GM19372 (cell line): Measurements from ENCODE around the gene YLPM1.

Experiments
- ATAC-seq: cut with Tn5 transposase; IDR thresholded peaks from one replicate; pipeline ENCODE4 v1.9.1; 2021; ENCODE audit warnings: mild to moderate bottlenecking, low read depth, moderate library complexity; ENCODE audit not compliant: unreplicated experiment

The YLPM1 gene

DNA sequence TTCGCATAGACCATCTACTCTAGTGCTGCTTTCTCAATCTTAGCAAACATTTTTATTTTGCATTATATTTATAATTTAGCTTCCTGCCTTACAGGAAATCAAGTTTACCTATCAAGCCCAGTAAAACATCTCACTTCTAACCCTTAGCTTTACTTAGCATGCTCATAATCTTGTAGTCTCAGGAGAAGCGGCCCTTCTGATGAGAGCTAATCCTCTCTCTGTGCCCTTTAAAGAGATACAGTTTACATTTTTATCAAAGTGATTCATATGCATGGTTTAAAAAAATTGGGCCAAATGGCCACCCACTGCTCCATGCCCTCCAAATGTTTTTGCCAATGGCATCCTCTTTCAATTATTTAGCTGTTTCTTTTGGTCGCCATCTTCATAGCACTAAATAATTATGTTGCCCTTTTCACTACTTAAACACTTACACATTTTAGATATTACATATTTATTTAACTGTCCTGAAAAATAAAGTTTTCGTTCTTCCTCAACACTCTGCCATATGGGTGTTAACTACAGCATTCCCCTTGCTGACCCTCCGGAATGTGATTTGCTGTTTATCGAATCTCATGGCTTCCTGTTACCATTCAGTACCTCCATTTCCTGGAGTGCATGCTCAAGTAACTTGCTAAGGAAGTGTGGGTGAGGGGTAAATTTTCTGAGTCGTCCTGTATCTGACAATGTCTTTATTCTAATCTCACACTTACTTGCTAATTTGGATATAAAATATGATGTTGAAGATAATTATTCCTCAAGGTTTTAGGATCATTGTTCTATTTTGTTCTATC is 29.3 kb downstream of the YLPM1 start:
- ATAC-seq: no peak

DNA sequence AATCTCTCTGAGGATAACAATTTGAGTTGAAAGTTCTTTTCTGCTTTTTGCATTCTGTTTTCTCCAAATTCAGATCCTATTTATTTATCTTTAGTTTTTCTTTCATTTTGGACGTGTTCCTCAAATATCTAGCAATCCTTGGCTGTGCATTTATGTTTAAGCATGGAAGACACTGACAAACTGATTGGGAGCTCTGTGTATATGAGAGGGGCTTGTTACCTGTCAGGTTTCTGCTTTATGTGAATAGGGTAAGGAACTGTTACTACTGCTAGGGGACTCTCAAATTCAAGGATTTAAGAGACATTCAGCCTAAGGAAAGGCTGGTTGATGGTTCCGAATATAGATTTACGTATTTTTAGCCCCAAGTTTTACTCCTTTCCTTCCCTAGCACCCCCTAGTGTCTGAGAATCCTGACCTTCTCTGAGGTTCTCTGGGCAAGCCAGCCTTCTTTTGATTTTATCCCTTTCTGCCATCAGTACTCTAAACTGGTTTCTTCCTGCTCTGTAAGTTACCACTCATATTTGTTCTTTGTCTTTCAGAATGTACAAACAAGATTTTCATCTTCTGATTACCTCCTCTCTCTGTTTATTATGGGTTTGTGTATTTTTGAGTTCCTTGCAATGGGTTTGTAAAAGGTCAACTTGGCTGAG is 30.5 kb downstream of the YLPM1 start:
- ATAC-seq: no peak

DNA sequence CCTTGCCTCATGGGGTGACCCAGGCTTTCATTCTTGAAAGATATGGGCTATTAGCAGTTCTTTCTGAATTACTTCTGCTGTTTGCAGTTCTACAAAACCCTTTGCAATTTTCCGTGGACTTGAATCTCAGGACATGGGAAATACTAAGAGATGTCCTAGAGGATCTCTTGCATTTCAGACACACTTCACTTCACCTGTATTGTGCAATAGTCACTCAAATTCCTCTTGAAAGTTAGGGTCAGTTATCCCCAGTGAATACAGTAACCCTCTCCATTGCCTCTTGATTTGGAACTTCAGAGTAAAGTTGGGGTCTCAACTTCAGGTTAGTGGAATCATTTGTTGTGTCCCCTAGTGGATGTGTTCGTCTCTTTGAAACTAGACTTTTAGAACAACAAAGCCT is 31.8 kb downstream of the YLPM1 start:
- ATAC-seq: no peak

DNA sequence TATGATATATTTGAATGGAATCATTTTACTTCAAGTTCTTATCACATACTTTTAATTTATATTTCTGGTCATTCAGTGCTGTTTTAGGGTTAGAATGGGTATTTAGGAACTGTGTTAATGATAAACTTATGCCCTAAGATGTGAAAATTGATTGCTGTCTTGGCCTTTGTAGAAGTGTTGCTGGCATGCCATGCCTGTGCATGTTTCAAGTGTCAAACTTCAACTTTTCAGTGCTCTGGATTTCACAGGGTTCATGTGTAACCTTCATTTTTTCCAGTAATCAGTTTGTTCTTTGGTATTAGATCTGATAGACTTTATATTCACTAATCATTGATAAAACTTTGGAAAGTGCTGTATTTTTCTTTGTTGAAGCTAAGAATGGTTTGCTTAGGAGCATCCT is 36.6 kb downstream of the YLPM1 start:
- no peak for ATAC-seq

DNA sequence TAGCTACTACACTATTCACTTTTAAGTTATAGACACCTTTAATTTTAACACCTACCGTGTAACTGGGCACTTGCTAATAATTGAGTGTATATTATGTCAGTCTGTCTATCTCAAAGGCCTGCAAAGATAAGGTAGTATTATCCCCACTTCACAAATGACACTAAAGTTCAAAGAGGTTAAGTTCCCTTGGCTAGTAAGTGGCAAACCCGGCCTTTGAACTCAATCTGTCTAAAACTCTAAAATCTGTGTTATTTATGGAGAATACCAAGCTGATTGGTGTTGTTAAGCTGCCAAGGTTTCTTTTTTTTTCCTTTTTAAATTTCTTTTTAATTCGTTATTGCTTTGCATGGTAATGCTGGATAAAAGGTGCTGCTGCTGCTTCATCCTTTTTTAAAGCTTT is 37.7 kb downstream of the YLPM1 start:
- ATAC-seq: no peak

DNA sequence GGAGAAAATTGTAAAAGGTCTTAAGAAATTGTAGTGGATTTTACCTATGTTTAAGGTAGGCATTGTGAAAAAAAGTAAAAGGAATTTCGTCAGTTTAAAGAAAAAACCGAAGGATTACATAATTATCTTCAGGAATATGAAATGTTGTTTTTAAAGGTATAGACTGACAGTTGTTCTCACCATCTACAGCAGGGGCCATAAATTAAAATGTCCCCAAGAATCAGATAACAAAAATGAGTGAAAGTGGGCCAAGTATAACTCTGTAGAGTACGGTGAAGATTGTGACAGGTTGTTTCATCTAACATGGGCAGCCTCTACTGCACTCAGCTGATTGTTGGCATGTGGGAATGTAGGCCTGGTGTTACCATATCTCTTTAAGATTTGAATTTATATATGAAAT is 38.3 kb downstream of the YLPM1 start:
- ATAC-seq: no peak

DNA sequence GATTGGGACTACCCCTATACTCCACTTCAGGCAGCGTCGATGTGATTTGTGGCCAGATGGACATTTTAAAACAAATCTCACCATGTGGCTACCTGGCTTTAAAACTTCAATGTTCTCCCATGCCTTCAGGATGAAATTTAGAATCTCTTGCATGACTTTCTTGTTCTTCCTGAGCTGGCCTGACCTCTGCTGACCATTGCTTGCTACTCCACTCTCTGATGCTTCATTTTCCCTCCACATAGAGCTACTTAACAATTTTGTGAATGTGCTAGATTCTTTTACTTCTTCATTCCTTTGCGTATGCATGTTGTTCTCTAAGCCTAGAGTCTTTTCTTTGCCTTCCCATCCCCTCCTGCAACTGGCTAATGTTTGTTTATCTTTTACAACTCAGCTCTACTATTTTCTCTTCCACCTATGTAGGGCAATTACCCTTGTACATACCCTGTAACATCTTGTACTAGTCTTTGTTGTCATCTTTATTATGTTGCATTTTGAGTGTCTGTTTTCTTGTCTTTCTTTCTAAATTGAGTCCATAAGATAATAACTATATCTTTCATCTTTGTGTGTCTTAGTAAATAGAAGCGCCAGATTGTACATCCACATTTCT is 41.2 kb downstream of the YLPM1 start:
- no peak for ATAC-seq

DNA sequence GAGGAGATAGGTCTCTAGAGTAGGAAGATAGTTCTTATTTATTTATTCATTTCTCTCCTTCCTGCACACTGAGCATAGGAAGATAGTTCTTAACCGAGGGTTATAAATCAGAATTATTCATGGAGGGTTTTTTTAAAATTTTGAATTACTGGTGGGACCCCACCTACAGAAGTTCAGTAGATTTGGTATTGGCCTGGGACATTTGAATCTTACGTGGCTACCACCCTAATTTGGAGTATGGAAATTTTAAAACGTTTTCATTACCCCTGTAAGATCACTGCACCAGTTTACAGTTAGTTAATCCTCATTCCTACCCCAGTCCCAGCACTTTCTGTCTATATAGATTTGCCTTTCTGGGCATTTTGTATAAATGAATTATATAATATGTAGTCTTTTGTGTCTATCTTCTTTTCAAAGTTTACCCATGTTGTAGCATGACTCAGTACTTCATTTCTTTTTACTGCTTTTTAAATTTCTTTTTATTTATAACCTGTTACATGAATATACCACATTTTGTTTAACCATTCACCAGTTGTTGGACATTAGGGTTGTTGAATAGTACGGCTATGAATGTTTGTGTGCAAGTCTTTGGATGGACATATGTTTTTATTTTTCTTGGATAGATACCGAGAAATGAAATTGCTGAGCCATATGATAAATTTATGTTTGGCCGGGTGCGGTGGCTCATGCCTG is 44.9 kb downstream of the YLPM1 start:
- ATAC-seq: no peak

DNA sequence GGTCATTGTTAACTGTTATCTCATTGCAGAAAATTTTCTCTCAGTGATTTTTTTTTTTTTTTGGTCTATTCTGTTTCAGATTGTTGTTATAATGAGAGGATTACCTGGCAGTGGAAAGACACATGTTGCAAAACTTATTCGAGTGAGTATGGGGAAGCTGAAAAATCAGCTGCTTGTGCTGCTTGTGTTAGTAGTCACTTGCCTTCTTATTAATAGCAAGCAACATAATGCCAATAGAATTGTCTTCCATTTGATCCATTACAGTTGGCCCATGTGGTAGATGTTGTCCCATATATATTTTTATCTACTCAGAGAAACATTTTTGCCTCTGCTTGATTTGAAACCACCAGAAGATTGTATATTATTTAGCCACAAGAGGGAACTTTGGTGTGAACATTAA is 53.0 kb downstream of the YLPM1 start:
- no peak for ATAC-seq

DNA sequence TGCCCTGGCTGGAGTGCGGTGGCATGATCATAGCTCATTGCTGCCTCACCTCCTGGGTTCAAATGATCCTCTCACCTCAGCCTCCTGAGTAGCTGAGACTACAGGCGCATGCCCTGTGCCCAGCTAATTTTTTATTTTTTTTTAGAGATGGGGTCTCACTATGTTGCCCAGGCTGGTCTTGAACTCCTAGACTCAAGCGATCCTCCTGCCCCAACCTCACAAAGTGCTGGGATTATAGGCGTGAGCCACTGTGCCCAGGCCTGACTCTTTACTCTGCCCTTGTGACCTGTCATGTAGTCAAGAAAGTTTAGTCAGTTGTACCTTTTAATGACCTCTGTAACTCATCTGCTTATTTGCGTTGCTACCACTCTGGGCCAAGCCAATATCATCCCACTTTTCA is 57.2 kb downstream of the YLPM1 start:
- no peak for ATAC-seq

DNA sequence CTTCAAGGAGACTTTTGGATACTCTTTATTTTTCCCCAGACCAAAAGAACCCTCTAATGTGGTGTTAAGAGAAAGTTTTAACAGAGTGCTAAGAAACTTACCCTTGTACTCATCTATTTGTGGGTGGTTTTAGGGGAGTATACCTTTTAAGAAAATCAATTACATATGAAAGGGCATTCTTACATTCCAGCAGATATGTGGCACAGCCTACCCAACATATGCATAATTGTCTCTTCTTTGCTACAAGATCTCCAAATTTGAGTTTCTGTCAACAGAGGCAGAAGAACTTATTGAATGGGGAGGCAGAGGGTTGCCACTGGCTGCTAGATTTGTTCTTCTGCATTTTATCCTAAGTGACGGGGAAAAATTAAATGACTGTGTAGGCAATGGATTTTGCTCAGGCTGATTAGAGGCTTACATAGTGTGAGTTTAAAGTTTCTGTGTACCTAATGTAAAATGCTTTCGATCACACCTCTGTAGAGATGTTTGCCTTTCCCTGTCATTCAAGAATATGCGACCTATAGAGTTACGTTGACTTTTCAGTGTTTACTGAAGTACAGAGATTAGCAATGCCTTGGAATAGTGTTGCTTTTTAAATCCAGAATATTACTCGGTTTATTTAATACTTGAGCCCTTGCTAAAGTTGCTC is 58.3 kb downstream of the YLPM1 start:
- no peak for ATAC-seq

DNA sequence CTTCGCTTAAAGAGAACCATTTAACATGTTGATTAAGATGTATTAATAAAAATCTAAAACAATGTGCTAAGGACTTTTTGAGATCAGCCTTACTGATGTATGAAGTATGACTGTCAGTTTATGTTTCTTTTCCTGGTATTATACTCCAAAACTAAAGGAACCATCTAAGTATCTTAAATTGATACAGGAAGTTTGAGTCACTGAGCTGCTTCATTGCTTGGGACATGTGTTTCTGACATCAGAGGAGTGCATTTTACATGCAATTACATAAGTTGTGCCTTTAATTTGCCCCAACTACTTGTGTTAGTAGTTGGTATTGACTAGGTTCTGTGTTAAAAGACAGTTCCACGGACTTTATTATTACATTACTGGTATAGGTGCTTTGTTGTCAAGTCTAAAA is 61.9 kb downstream of the YLPM1 start:
- no peak for ATAC-seq

DNA sequence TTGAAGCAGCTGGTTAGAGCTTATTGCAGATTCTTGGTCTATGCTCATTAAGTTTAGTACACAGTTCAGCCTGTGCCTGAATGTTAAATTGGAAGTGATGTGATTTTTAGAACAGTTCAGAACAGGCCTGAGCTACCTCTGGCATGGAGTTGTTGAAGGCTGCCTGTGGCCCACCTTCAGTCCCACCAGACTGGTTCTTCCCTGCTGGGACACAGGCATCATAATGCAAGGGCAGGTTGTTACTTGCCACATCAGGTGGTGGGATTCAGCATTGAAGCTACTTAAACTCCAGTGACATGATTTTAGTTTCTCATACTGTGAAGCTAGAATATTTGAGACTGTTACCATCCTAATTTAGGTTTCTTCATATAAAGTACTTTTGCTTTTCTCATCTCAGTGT is 63.5 kb downstream of the YLPM1 start:
- no peak for ATAC-seq

DNA sequence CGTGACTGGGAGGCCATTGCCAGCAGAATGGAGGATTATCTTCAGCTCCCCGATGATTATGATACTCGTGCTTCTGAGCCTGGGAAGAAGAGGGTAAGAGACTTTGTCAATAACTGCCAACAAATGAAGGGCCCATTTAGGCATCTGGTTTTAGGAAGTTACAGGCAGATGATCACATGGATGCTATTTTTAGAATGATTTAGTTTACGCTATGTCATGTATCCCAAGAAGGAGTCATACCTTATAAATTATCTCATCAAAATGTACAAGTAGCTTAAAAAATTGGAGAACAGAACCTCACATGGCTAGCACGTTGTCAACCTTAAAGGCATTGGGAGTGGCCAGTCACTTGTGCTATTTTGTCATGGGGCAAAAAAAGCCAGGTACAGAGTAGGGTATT is 66.1 kb downstream of the YLPM1 start:
- no peak for ATAC-seq

DNA sequence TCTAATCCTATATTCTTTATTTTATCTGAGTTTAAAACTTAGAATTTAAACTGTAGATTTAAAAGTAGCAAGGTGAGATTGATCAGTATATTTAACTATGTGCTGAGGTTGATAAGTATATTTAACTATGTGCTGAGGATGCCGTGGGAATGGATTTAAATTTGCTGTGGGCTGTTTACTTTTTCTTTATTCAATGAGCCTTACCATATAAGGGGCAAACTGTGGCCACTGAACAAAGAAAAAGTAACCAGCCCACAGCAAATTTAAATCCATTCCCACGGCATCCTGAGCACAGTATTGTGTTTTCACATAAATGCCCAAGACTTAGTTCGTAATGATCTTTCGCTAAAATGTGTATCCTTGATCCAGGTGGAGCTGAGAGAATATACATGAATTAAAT is 69.7 kb downstream of the YLPM1 start:
- ATAC-seq: no peak

DNA sequence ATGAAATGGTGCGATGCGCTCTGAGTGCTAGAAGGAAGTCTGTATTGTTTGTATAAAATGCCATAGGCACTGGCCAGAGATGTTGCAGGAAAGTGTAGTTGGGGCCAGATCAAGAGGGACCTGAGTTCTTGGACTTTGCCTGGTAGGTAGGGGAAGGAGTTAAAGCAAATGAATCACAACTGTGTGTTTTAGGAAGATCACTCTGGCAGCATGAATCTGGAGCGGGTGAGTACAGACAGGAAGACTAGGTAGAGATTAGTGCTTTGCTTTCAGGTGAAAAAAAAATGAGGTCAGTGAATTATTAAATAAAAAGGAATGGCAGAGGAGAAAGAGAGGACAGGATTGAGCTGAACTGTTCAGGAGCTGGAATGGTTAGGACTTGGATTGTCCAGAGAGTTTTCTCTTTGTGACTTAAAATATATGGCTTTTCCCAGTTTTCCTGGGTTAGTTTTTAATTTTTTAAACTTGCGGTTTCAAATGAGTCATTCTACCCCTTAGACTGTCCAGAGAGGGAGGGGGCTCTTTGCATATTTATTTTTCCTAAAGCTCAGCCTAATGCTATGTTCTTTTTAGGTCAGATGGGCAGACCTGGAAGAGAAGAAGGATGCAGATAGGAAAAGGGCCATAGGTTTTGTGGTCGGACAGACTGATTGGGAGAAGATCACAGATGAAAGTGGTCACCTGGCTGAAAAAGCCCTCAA is 71.7 kb downstream of the YLPM1 start:
- no peak for ATAC-seq

DNA sequence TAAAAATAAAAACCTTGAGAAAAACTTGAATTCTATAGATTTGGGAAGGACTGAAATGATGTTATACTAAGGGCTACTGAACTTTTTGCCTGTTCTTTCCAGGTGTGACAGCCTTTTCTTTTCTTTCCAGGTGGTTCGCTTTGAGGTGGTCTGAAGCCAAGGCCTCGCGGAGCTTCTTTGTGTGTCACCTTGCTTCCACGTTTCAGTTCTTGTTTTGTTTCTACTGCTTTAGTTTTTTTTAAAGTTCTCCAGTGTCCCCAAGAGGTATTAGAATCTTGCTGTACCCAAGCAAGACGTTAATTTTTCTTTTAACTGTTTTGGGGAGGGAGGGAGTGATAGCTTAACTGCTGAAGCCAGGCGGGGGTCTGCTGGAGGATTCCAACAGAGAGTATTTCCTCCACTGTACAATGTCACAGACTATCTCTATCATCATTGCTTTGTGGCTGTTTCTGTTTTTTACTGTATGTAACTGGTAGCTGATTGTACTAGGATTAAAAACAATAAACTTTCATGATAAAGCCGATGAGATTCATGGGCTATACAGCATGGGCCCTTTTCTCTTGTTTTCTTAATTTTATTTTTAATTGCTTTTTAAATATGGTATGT is 72.6 kb downstream of the YLPM1 start:
- no peak for ATAC-seq

DNA sequence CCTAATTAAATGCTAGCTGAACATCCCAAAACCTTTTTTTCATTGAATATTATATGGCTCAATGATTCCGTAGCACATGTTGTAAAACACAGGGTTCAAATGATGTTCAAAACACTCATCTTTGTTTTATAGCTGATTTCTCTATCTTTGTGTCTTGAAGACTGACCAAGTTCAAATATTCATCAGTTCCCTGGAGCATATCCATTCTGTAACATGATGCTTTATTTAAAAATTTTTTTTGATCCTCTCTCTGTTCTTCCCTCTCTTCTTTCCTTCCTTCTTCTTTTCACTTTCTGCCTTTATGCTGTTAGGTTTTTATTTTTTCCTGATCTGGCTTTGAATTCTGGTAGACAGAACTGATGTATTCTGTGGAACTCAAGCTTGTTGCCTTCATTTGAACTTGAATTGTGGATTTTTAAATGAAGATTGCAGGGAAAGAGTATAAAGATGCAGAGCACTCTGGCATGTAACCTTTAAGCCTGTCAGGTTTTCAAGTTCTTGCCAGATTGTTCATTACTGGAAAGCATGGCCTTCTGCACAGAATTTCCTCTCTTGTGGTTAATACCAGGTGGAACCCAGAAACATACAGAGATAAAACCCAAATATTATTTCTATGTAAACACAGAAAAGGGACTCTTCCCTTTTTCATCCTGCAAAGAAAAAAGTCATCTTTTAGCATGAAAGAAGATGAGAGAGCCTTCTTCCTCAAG is 73.3 kb downstream of the YLPM1 start:
- ATAC-seq: no peak

DNA sequence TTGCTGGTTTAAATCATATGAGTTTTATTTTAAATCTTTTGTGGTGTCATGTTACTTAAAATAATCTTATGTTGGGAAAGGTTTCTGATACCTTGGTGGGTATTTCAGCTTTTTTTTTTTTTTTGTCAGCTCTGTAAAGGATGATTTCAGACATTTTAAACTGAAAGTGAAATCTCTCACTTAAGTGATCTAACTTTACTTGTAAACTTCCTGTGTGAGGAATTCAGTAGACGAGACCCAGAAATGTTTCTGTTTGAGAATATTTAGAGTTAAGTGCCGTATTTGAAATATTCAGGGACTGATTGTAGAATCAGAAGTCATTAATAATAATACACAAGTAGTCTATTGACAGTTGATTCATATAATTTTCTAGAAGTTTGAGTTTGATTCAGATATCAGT is 75.0 kb downstream of the YLPM1 start:
- no peak for ATAC-seq
